Retinal pigment epithelial cell (primary cell): ENCODE data around the gene LRCH1.

ENCODE experiments used
- DNase-seq: peaks from one replicate; pipeline ENCODE4 v3.0.0-alpha.2; 2010; ENCODE audit warnings: low read depth
- H3K4me3 ChIP-seq: 2 replicates; pipeline ENCODE4 v1.5.1; 2011; ENCODE audit warnings: mild to moderate bottlenecking, low read length, control low read depth, moderate library complexity
- CTCF ChIP-seq: conservative IDR thresholded peaks from 2 replicates; pipeline ENCODE4 v1.5.1; 2011; ENCODE audit warnings: low read depth, low read length, control low read depth, inconsistent platforms

The LRCH1 gene

GRCh38 chr13:46605076-46605824, 52.3 kb downstream of the LRCH1 start:
- no peak overlapping the region for H3K4me3 ChIP-seq
- DNase-seq: no peak
- TF ChIP-seq CTCF: no peak

GRCh38 chr13:46605825-46606554, 53.0 kb downstream of the LRCH1 start:
- H3K4me3 ChIP-seq: no peak overlapping the region
- DNase-seq: no peak
- TF ChIP-seq CTCF: no peak

- TF ChIP-seq CTCF: no peak
- no peak for DNase-seq
- no peak overlapping the region for H3K4me3 ChIP-seq
Measured at GRCh38 chr13:46606970-46607369, 54.0 kb downstream of the LRCH1 start.

- no peak for DNase-seq
- TF ChIP-seq CTCF: no peak
- H3K4me3 ChIP-seq: no peak overlapping the region
Measured at GRCh38 chr13:46607768-46608564, 55.0 kb downstream of the LRCH1 start.

- H3K4me3 ChIP-seq: no peak overlapping the region
- TF ChIP-seq CTCF: no peak
- DNase-seq: no peak
Measured at GRCh38 chr13:46609052-46609451, 56.1 kb downstream of the LRCH1 start.

- no peak for DNase-seq
- no peak overlapping the region for H3K4me3 ChIP-seq
- TF ChIP-seq CTCF: no peak
Measured at GRCh38 chr13:46609726-46610125, 56.8 kb downstream of the LRCH1 start.
